Ovary (tissue), 9 donors: ENCODE measurements around the gene PNPLA1. TPM values are rescaled to one million over a fixed set of nuclear protein-coding genes. Genes with fewer than 3 reads are reported as not detected.

Experiments
- DNase-seq, 5 donors: peaks; one replicate each; pipeline ENCODE4 v3.0.0-alpha.2; 2019 to 2020
- H3K27ac ChIP-seq, 2 donors: fragments of 200-600 bp; one replicate each; pipeline versions ENCODE4 v1.5.1 to v1.8.0; 2019 to 2022
- H3K27me3 ChIP-seq: fragments of 200-600 bp; one replicate; pipeline ENCODE4 v1.8.0; 2022
- H3K36me3 ChIP-seq: fragments of 200-600 bp; sonication (generic); one replicate; pipeline ENCODE4 v1.5.1; 2019
- H3K4me1 ChIP-seq: one replicate; pipeline ENCODE4 v1.8.1; 2013; ENCODE audit warnings: mild to moderate bottlenecking, moderate library complexity; ENCODE audit not compliant: insufficient read depth
- H3K4me3 ChIP-seq: fragments of 200-600 bp; sonication (generic); one replicate; pipeline ENCODE4 v1.5.1; 2017
- H3K9me3 ChIP-seq, 2 donors: fragments of 200-600 bp in 1 of 2; sonication (generic) in 1 of 2; one replicate each; pipeline versions ENCODE4 v1.5.1 to v1.8.1; 2013 to 2019; ENCODE audit warnings: mild to moderate bottlenecking in 1 of 2, moderate library complexity in 1 of 2
- CTCF ChIP-seq, 3 donors: fragments of 450-650 bp in 2 of 3; fragments of 200-600 bp in 1 of 3; IDR thresholded peaks; one replicate each; pipeline versions ENCODE4 v1.5.1 to v1.8.0; 2016 to 2022; ENCODE audit warnings: antibody characterized with exemption in 3 of 3, mild to moderate bottlenecking in 1 of 3
- EP300 ChIP-seq: sonication (generic); formaldehyde crosslinking; IDR thresholded peaks from one replicate; pipeline ENCODE4 v1.6.1; 2017; ENCODE audit warnings: antibody characterized with exemption
- POLR2A ChIP-seq: fragments of 450-650 bp; IDR thresholded peaks from one replicate; pipeline ENCODE4 v1.6.1; 2017; ENCODE audit warnings: antibody characterized with exemption, mild to moderate bottlenecking, moderate library complexity
- WGBS, 3 donors: extraction: QIAGEN DNeasy Blood & Tissue Kit in 1 of 3; methylation state at CpG; one replicate each; pipeline versions ENCODE4 v1.1.5 to v1.1.7; 2013 to 2017; 5-methylcytosine and 5-hydroxymethylcytosine counted together
- intact Hi-C, 4 donors: fragments of 100-400 bp; cut with DNase I; formaldehyde crosslinking; loops; one replicate each; pipeline versions ENCODE4 v1.11.0 to v1.15.1; 2022 to 2023
- polyA plus RNA-seq, 2 donors: library from polyadenylated mRNA; stranded (reverse); fragments of 200-250 nt in 1 of 2; fragments of 350-450 nt in 1 of 2; fragmentation: Illumina TruSeq in 1 of 2; extraction: RNeasy Lipid Tissue Mini Kit (QIAGEN cat#74804) in 1 of 2; gene quantifications; one replicate each; pipeline ENCODE4 v1.2.3, GENCODE V29; 2013 to 2014
- total RNA-seq, 7 donors: library from RNA; depleted of rRNA in 2 of 7; stranded (reverse); fragments of >200 nt in 2 of 7; fragmentation: NEBNext Ultra II Directional in 3 of 7; extraction: Animal tissue kit (Norgen Biotek cat#: 25700) in 3 of 7; gene quantifications; one replicate each; pipeline versions ENCODE4 v1.1.0 to v1.2.4, GENCODE V29; 2016 to 2023
- donor health status: DM: no; HTN: no; CAD: no; lungs with moderate emphysema.
- donor health status: DM: no; HTN: no; CAD: no.
- donor health status: Bipolar disorder and iron deficiency.
- donor health status: DM: yes; HTN: yes; CAD: no.
- donor health status: DM: no; HTN: no; CAD: no.
- donor health status: DM: yes; HTN: yes; CAD: no.

PNPLA1 gene
- total and polyA plus RNA-seq, 9 donors: 0.04 to 0.20 (median 0.12) TPM; not detected in 5

- Histone ChIP-seq H3K36me3 (no peaks in the 10 kb centered on the region), H3K4me3 (no peak overlapping the region), H3K27me3 (no peaks in the 10 kb centered on the region), H3K27ac (no peak overlapping the region), H3K9me3 (no peaks in the 10 kb centered on the region), H3K4me1 (peaks cover 6% of the 10 kb centered on the region)
- 88 to 96% (median 92%) methylated on average over 8 of the region's 8 CpGs for WGBS, 3 donors
- intact Hi-C loops: no loop called here
- no peak for DNase-seq
- TF ChIP-seq EP300 (no peak), CTCF (IDR thresholded peaks at IDR 0.05) (no peak), POLR2A (no peak)
Measured at GRCh38 chr6:36352477-36353157, 82.8 kb downstream of the PNPLA1 start.

- intact Hi-C loops: no loop called here
- H3K27ac ChIP-seq: no peak overlapping the region
- no peak for TF ChIP-seq CTCF (IDR thresholded peaks at IDR 0.05)
- no peak for TF ChIP-seq EP300
- no peak for TF ChIP-seq POLR2A
- H3K36me3 ChIP-seq: no peaks in the 10 kb centered on the region
- H3K27me3 ChIP-seq: no peaks in the 10 kb centered on the region
- no peaks in the 10 kb centered on the region for H3K9me3 ChIP-seq
- peaks cover 8% of the 10 kb centered on the region for H3K4me1 ChIP-seq
- DNase-seq: no peak
- H3K4me3 ChIP-seq: no peak overlapping the region
- WGBS, 3 donors: 59 to 78% (median 69%) methylated on average over 4 of the region's 4 CpGs
Measured at GRCh38 chr6:36353411-36353915, 83.6 kb downstream of the PNPLA1 start.

GRCh38 chr6:36355819-36356218 lies 86.0 kb downstream of the PNPLA1 start:
- intact Hi-C loops: loop anchor here in 1 of 4 donors (5.0 kb wide), 1 partner anchor 229 kb away; no protein-coding TSS in a partner anchor
- H3K4me1 ChIP-seq: peaks cover 7% of the 10 kb centered on the region
- H3K4me3 ChIP-seq: no peak overlapping the region
- no peaks in the 10 kb centered on the region for H3K36me3 ChIP-seq
- no peak overlapping the region for H3K27ac ChIP-seq
- DNase-seq: no peak
- WGBS, 3 donors: 64 to 69% (median 67%) methylated on average over 4 of the region's 4 CpGs
- no peaks in the 10 kb centered on the region for H3K9me3 ChIP-seq
- no peaks in the 10 kb centered on the region for H3K27me3 ChIP-seq
- no peak for TF ChIP-seq EP300
- no peak for TF ChIP-seq CTCF (IDR thresholded peaks at IDR 0.05)

- Histone ChIP-seq H3K36me3 (no peaks in the 10 kb centered on the region), H3K4me1 (peaks cover 5% of the 10 kb centered on the region), H3K4me3 (no peak overlapping the region), H3K9me3 (no peaks in the 10 kb centered on the region), H3K27me3 (no peaks in the 10 kb centered on the region), H3K27ac (no peak overlapping the region)
- TF ChIP-seq EP300 (no peak), CTCF (IDR thresholded peaks at IDR 0.05) (no peak), POLR2A (no peak)
- intact Hi-C loops: loop anchor here in 1 of 4 donors (5.0 kb wide), 1 partner anchor 231 kb away; no protein-coding TSS in a partner anchor
- WGBS, 3 donors: 87 to 94% (median 91%) methylated on average over 3 of the region's 3 CpGs
- DNase-seq: no peak
Measured at GRCh38 chr6:36357872-36358225, 88.0 kb downstream of the PNPLA1 start.

Other genes with a start within 250 kb of the PNPLA1 start
- under 1 TPM in 3 of 7 donors, not detected in 4; 0.10 to 0.17 (median 0.12) TPM for gene SLC26A8, start 245.4 kb upstream of the PNPLA1 start, total RNA-seq
- gene SLC26A8, start 245.4 kb upstream of the PNPLA1 start, polyA plus RNA-seq: under 1 TPM; 0.07 to 0.10 TPM
- gene MAPK14, start 242.3 kb upstream of the PNPLA1 start, total RNA-seq: 10 to 100 TPM; 28.1 to 58.8 (median 37.1) TPM
- 10 to 100 TPM; 18.6 to 54.4 TPM for gene MAPK14, start 242.3 kb upstream of the PNPLA1 start, polyA plus RNA-seq
- 10 to 100 TPM in 1 of 7 donors, 1 to 10 TPM in 6; 3.3 to 15.6 (median 6.2) TPM for gene MAPK13, start 139.5 kb upstream of the PNPLA1 start, total RNA-seq
- 1 to 10 TPM; 3.4 to 8.0 TPM for gene MAPK13, start 139.5 kb upstream of the PNPLA1 start, polyA plus RNA-seq
- gene BRPF3, start 73.3 kb upstream of the PNPLA1 start, total RNA-seq: 10 to 100 TPM; 15.7 to 34.5 (median 31.0) TPM
- gene BRPF3, start 73.3 kb upstream of the PNPLA1 start, polyA plus RNA-seq: 10 to 100 TPM; 18.2 to 30.3 TPM
- 1 to 10 TPM in 1 of 7 donors, under 1 TPM in 3, not detected in 3; 0.05 to 1.4 (median 0.18) TPM for gene BNIP5, start 66.8 kb downstream of the PNPLA1 start, total RNA-seq
- gene BNIP5, start 66.8 kb downstream of the PNPLA1 start, polyA plus RNA-seq: under 1 TPM in 1 of 2 donors, not detected in 1; 0.01 TPM
- 1 to 10 TPM; 1.3 to 3.7 (median 2.1) TPM for gene ETV7, start 117.6 kb downstream of the PNPLA1 start, total RNA-seq
- 1 to 10 TPM; 1.1 to 1.2 TPM for gene ETV7, start 117.6 kb downstream of the PNPLA1 start, polyA plus RNA-seq
- not detected for gene PXT1, start 172.8 kb downstream of the PNPLA1 start, total RNA-seq
- not detected for gene PXT1, start 172.8 kb downstream of the PNPLA1 start, polyA plus RNA-seq
- 10 to 100 TPM; 33.3 to 73.7 (median 46.2) TPM for gene KCTD20, start 172.9 kb downstream of the PNPLA1 start, total RNA-seq
- 10 to 100 TPM; 21.7 to 50.7 TPM for gene KCTD20, start 172.9 kb downstream of the PNPLA1 start, polyA plus RNA-seq